K562 (cell line): ENCODE data around the gene FAXC. TPM values are rescaled to one million over a fixed set of nuclear protein-coding genes. Genes with fewer than 3 reads are reported as not detected.
A peak's percentile ranks its signal among the peaks of the same experiment; 100 is the strongest.

Experiments used
- BRD9 ChIP-seq: fragments of 450-650 bp; IDR thresholded peaks from 2 replicates; pipeline ENCODE4 v1.6.1; 2018; ENCODE audit warnings: low read depth; ENCODE audit not compliant: partially characterized antibody
- E2F8 ChIP-seq: fragments of 450-650 bp; IDR thresholded peaks from 2 replicates; pipeline ENCODE4 v1.7.1; 2018; ENCODE audit warnings: mild to moderate bottlenecking, low read depth; ENCODE audit not compliant: partially characterized antibody
- GTF3C2 ChIP-seq: IDR thresholded peaks from 3 replicates; pipeline ENCODE4 v1.6.1; 2011; ENCODE audit warnings: borderline replicate concordance, mild to moderate bottlenecking, moderate library complexity; ENCODE audit not compliant: insufficient read length; ENCODE audit errors: extremely low read depth
- JUN ChIP-seq, 2 experiments: sonication (generic) in 1 of 2; formaldehyde crosslinking in 1 of 2; IDR thresholded peaks; 2 replicates each; pipeline versions ENCODE4 v1.6.1 to v1.8.0; 2012 to 2022; ENCODE audit warnings: borderline replicate concordance in 2 of 2, mild to moderate bottlenecking in 2 of 2, improper control_type of control experiment in 1 of 2, low read depth in 1 of 2, low read length in 1 of 2, missing genetic modification reagents in 1 of 2
- NCOR1 ChIP-seq: fragments of 450-650 bp; IDR thresholded peaks from 2 replicates; pipeline ENCODE4 v1.6.1; 2016; ENCODE audit warnings: mild to moderate bottlenecking, moderate library complexity
- RAD21 ChIP-seq, 2 experiments: fragments of 250-450 bp in 1 of 2; fragments of 450-650 bp in 1 of 2; sonication (Bioruptor Pico) in 1 of 2; formaldehyde crosslinking in 1 of 2; IDR thresholded peaks in 1 of 2; conservative IDR thresholded peaks in 1 of 2; 2 replicates each; pipeline versions ENCODE4 v1.4.0 to v1.8.0; 2020 to 2022; ENCODE audit warnings: mild to moderate bottlenecking in 2 of 2, moderate library complexity in 1 of 2
- SAFB ChIP-seq: fragments of 200-400 bp; formaldehyde crosslinking; IDR thresholded peaks from 2 replicates; pipeline ENCODE4 v1.6.1; 2017; ENCODE audit warnings: low read depth, low read length, borderline replicate concordance
- SRSF3 ChIP-seq: fragments of 200-400 bp; formaldehyde crosslinking; IDR thresholded peaks from 2 replicates; pipeline ENCODE4 v1.6.1; 2016; ENCODE audit warnings: mild to moderate bottlenecking, low read length, moderate library complexity; ENCODE audit not compliant: insufficient read depth
- ZBTB2 ChIP-seq: fragments of 450-650 bp; IDR thresholded peaks from 2 replicates; pipeline ENCODE4 v1.6.1; 2016; ENCODE audit warnings: antibody characterized with exemption
- polyA plus RNA-seq, 8 experiments: library from polyadenylated mRNA; depleted of rRNA in 4 of 8; stranded (reverse) in 5 of 8; unstranded in 3 of 8; fragments of >200 nt; fragmentation: Nextera tagmentation in 2 of 8; fragmentation: Illumina TruSeq in 1 of 8; extraction: Ambion mirVana in 2 of 8; extraction: Trizol in 1 of 8; gene quantifications; 2 replicates each; pipeline versions ENCODE4 v1.2.1 to v1.2.3, GENCODE V29; 2011 to 2014; ENCODE audit warnings: inconsistent platforms in 1 of 8, missing spikeins in 1 of 8
- total RNA-seq, 7 experiments: library from RNA; depleted of rRNA in 6 of 7; stranded (reverse); fragments of >200 nt in 6 of 7; fragmentation: Illumina TruSeq in 2 of 7; extraction: Trizol in 2 of 7; gene quantifications; 2 replicates each; pipeline versions ENCODE4 v1.2.1 to v1.2.3, GENCODE V29; 2011 to 2021; ENCODE audit warnings: low replicate concordance in 1 of 7
- TF ChIP-seq, protein P1 (sequence below): sonication (generic); formaldehyde crosslinking; IDR thresholded peaks from 2 replicates; pipeline ENCODE4 v1.8.1; 2023; ENCODE audit warnings: mild to moderate bottlenecking, missing genetic modification reagents
- TF ChIP-seq, protein P2 (sequence below): fragments of 450-650 bp; formaldehyde crosslinking; IDR thresholded peaks from 2 replicates; pipeline ENCODE4 v1.4.0; 2022; ENCODE audit warnings: missing genetic modification characterization

The FAXC gene
- total and polyA plus RNA-seq, 9 of the 15 experiments (the other 6 are each of a cell fraction or from before 2014, with no cell fraction given) = 0.06 to 0.40 (median 0.13) TPM; not detected in 5

- TF ChIP-seq BRD9 (peak; percentile 32), ZBTB2 (peak; percentile 97), NCOR1 (no peak), GTF3C2 (peak; percentile 64), E2F8 (peak; percentile 77), RAD21 (CRISPR knock-in tag; conservative IDR thresholded peaks at IDR 0.05 in 1 of 2, IDR thresholded peaks at IDR 0.05 in 1 of 2) (no peak), SAFB (no peak), SRSF3 (no peak), JUN (IDR thresholded peaks at IDR 0.05; ENCODE audit: borderline replicate concordance, low read depth, low read length) (no peak), JUN (CRISPR knock-in tag; IDR thresholded peaks at IDR 0.05; ENCODE audit: borderline replicate concordance) (no peak)
- TF ChIP-seq, protein P1, sequence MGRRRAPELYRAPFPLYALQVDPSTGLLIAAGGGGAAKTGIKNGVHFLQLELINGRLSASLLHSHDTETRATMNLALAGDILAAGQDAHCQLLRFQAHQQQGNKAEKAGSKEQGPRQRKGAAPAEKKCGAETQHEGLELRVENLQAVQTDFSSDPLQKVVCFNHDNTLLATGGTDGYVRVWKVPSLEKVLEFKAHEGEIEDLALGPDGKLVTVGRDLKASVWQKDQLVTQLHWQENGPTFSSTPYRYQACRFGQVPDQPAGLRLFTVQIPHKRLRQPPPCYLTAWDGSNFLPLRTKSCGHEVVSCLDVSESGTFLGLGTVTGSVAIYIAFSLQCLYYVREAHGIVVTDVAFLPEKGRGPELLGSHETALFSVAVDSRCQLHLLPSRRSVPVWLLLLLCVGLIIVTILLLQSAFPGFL = 0 out of 2 replicates have a peak, but pooled peaks have one; percentile 81
- TF ChIP-seq, protein P2, sequence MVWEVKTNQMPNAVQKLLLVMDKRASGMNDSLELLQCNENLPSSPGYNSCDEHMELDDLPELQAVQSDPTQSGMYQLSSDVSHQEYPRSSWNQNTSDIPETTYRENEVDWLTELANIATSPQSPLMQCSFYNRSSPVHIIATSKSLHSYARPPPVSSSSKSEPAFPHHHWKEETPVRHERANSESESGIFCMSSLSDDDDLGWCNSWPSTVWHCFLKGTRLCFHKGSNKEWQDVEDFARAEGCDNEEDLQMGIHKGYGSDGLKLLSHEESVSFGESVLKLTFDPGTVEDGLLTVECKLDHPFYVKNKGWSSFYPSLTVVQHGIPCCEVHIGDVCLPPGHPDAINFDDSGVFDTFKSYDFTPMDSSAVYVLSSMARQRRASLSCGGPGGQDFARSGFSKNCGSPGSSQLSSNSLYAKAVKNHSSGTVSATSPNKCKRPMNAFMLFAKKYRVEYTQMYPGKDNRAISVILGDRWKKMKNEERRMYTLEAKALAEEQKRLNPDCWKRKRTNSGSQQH (CRISPR knock-in tag) = no peak
These were observed 44.4 kb upstream of the FAXC start, which contains the start of gene COQ3 (continued) for GRCh38 chr6:99393698-99394531.
